Panc1 (cell line): Measurements from ENCODE around the gene COX7C. TPM values are rescaled to one million over a fixed set of nuclear protein-coding genes. Genes with fewer than 3 reads are reported as not detected.
"Not testable (repeated sequence)": the region's sequence is repeated elsewhere in the genome, so short reads cannot be mapped to it uniquely, and the experiment has no call there.

Experiments
- ATAC-seq: fragments of 200-7000 bp; cut with Tn5 transposase; 2 replicates; pipeline ENCODE4 v1.9.1; 2020; ENCODE audit warnings: mild to moderate bottlenecking, moderate library complexity
- BruUV-seq: library from RNA; stranded (reverse); fragments of 400-500 nt; replicated peaks from 2 replicates; lab custom pipeline; 2021; lab: Mats Ljungman, UMichigan
- CTCF ChIA-PET: fragments of 300-600 bp; sonication (Branson Sonifier 250); formaldehyde crosslinking; loops from one replicate; lab custom pipeline; 2022; ENCODE audit warnings: antibody characterized with exemption; lab: Charles Lee
- POLR2A ChIA-PET: fragments of 300-600 bp; sonication (Branson Sonifier 250); formaldehyde crosslinking; loops from one replicate; lab custom pipeline; 2022; ENCODE audit warnings: antibody characterized with exemption; lab: Charles Lee
- DNase-seq: peaks from one replicate; pipeline ENCODE4 v3.0.0-alpha.2; 2010; ENCODE audit warnings: low read depth, low spot score
- H3K27ac ChIP-seq: 2 replicates; pipeline ENCODE4 v1.5.1; 2011; ENCODE audit warnings: mild to moderate bottlenecking, low read length, inconsistent platforms
- H3K27me3 ChIP-seq: fragments of 200-500 bp; sonication (Bioruptor generic); 2 replicates; pipeline ENCODE4 v1.6.0; 2014; ENCODE audit warnings: low read length, inconsistent platforms; ENCODE audit not compliant: control insufficient read depth, insufficient read depth
- H3K36me3 ChIP-seq: fragments of 200-500 bp; sonication (Bioruptor generic); 2 replicates; pipeline ENCODE4 v1.5.1; 2014; ENCODE audit warnings: inconsistent platforms, mild to moderate bottlenecking, low read length, moderate library complexity; ENCODE audit not compliant: control insufficient read depth, insufficient read depth
- H3K4me1 ChIP-seq: 2 replicates; pipeline ENCODE4 v1.5.1; 2011; ENCODE audit warnings: inconsistent platforms, mild to moderate bottlenecking, low read length, moderate library complexity; ENCODE audit not compliant: control insufficient read depth, insufficient read depth
- H3K4me3 ChIP-seq, 2 experiments: 2 replicates each; pipeline ENCODE4 v1.5.1; 2011 to 2012; ENCODE audit warnings: low read depth in 2 of 2, low read length in 2 of 2, mild to moderate bottlenecking in 2 of 2, inconsistent platforms in 1 of 2, moderate library complexity in 1 of 2
- H3K9me3 ChIP-seq: fragments of 200-500 bp; sonication (Bioruptor generic); 2 replicates; pipeline ENCODE4 v1.5.1; 2014; ENCODE audit warnings: low read depth, mild to moderate bottlenecking, inconsistent platforms, low read length, moderate library complexity; ENCODE audit not compliant: control insufficient read depth, insufficient read depth
- POLR2AphosphoS5 ChIP-seq: IDR thresholded peaks from 2 replicates; pipeline ENCODE4 v1.6.1; 2012; ENCODE audit warnings: mild to moderate bottlenecking, low read depth, low read length, moderate library complexity
- SIN3A ChIP-seq: IDR thresholded peaks from 2 replicates; pipeline ENCODE4 v1.6.1; 2012; ENCODE audit warnings: low read depth, mild to moderate bottlenecking, low read length, moderate library complexity, borderline replicate concordance; ENCODE audit not compliant: insufficient read depth
- TCF7L2 ChIP-seq: IDR thresholded peaks from 2 replicates; pipeline ENCODE4 v1.6.1; 2011; ENCODE audit warnings: mild to moderate bottlenecking, low read depth, low read length, inconsistent platforms
- in situ Hi-C: cut with HindIII; loops from 2 replicates; pipeline ENCODE4 v1.10.0; 2016; ENCODE audit warnings: low sequenced_read_pairs, low pct_unique_long_range_greater_than_20kb
- intact Hi-C: fragments of 100-400 bp; cut with micrococcal nuclease; formaldehyde crosslinking; loops from one replicate; pipeline ENCODE4 v1.10.0; 2022; ENCODE audit not compliant: unreplicated experiment
- total RNA-seq: library from RNA; stranded (reverse); gene quantifications from one replicate; pipeline ENCODE4 v1.2.1, GENCODE V29; 2021; ENCODE audit not compliant: unreplicated experiment
- TF ChIP-seq, protein P1 (sequence below): fragments of 450-650 bp; IDR thresholded peaks from 2 replicates; pipeline ENCODE4 v1.5.1; 2017; ENCODE audit warnings: mild to moderate bottlenecking
- TF ChIP-seq, protein P2 (sequence below), 2 experiments: IDR thresholded peaks; 2 replicates each; pipeline ENCODE4 v1.6.1; 2011 to 2012; ENCODE audit warnings: low read depth in 2 of 2, control low read depth in 1 of 2, low read length in 1 of 2, mild to moderate bottlenecking in 1 of 2, moderate library complexity in 1 of 2; ENCODE audit not compliant: insufficient read depth in 1 of 2

COX7C gene
- total RNA-seq, 1 experiment from 2014 or later, result 536 TPM

DNA sequence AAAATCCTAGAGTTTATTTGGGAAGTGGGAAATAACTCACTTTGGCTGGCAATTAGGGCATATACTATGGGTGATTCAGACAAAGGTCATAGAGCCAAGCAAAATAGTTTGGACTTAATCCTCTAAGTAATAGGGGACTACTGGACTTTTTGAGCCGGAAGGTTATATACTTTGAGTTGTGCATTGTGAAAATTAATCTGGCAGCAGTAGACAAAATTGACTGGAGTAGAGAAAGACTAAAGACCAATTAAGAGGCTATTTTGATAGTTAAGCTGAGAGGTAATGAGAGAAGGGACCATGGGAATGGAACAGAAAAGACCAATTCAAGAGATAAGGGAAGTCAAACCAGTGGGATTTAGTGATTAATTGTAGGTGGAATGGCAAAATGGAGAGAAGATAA is 28.9 kb downstream of the COX7C start:
- H3K4me3 ChIP-seq, result no peak overlapping the region
- no peaks in the 10 kb centered on the region for H3K4me1 ChIP-seq
- ChIA-PET POLR2A (no interaction called here), CTCF (no interaction called here)
- H3K27ac ChIP-seq, result no peak overlapping the region
- no TSS peak for BruUV-seq
- H3K36me3 ChIP-seq, result no peaks in the 10 kb centered on the region
- no peaks in the 10 kb centered on the region for H3K27me3 ChIP-seq
- intact Hi-C loops (no loop called here), in situ Hi-C loops (no loop called here)
- H3K9me3 ChIP-seq, result no peaks in the 10 kb centered on the region
- ATAC-seq (no peak), DNase-seq (no peak)
- TF ChIP-seq TCF7L2 (no peak), POLR2AphosphoS5 (no peak), SIN3A (no peak)
- TF ChIP-seq, protein P1, sequence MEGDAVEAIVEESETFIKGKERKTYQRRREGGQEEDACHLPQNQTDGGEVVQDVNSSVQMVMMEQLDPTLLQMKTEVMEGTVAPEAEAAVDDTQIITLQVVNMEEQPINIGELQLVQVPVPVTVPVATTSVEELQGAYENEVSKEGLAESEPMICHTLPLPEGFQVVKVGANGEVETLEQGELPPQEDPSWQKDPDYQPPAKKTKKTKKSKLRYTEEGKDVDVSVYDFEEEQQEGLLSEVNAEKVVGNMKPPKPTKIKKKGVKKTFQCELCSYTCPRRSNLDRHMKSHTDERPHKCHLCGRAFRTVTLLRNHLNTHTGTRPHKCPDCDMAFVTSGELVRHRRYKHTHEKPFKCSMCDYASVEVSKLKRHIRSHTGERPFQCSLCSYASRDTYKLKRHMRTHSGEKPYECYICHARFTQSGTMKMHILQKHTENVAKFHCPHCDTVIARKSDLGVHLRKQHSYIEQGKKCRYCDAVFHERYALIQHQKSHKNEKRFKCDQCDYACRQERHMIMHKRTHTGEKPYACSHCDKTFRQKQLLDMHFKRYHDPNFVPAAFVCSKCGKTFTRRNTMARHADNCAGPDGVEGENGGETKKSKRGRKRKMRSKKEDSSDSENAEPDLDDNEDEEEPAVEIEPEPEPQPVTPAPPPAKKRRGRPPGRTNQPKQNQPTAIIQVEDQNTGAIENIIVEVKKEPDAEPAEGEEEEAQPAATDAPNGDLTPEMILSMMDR, result no peak
- TF ChIP-seq, protein P2, sequence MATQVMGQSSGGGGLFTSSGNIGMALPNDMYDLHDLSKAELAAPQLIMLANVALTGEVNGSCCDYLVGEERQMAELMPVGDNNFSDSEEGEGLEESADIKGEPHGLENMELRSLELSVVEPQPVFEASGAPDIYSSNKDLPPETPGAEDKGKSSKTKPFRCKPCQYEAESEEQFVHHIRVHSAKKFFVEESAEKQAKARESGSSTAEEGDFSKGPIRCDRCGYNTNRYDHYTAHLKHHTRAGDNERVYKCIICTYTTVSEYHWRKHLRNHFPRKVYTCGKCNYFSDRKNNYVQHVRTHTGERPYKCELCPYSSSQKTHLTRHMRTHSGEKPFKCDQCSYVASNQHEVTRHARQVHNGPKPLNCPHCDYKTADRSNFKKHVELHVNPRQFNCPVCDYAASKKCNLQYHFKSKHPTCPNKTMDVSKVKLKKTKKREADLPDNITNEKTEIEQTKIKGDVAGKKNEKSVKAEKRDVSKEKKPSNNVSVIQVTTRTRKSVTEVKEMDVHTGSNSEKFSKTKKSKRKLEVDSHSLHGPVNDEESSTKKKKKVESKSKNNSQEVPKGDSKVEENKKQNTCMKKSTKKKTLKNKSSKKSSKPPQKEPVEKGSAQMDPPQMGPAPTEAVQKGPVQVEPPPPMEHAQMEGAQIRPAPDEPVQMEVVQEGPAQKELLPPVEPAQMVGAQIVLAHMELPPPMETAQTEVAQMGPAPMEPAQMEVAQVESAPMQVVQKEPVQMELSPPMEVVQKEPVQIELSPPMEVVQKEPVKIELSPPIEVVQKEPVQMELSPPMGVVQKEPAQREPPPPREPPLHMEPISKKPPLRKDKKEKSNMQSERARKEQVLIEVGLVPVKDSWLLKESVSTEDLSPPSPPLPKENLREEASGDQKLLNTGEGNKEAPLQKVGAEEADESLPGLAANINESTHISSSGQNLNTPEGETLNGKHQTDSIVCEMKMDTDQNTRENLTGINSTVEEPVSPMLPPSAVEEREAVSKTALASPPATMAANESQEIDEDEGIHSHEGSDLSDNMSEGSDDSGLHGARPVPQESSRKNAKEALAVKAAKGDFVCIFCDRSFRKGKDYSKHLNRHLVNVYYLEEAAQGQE (IDR thresholded peaks at IDR 0.05; ENCODE audit: insufficient read depth in 1 of 2, low read depth in 2 of 2, low read length in 1 of 2), result no peak

DNA sequence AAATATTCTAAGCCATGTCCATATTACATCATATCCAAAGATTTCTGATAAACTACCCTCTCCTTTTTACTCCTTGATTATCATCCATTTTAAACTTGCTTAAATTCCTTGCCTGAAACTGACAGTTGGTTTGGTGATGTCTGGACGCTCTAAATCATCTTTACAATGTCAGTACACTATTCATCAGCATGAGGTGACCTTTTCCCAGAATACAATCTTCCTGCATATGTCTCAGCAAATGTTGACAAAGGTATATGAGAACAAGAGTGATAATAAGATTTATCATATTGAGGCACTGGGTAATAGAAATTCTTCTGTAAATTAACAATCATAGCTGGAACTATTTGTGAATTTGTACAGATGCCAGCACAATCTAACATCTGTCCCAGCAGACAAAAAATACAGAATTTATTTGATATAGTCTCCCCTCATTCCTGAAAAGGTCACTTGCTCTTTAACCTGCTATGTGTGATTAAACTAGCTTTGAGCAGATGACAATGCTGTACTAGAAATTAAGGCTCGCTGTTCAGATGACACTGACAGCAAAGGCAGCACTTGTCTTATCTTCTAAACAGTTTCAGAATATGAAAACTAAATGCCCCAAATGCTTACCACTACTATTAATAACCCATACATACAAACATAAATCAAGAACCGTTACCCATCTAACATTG is 32.2 kb downstream of the COX7C start:
- Histone ChIP-seq H3K4me1 (no peaks in the 10 kb centered on the region), H3K9me3 (no peaks in the 10 kb centered on the region), H3K36me3 (no peaks in the 10 kb centered on the region), H3K4me3 (no peak overlapping the region), H3K27me3 (no peaks in the 10 kb centered on the region), H3K27ac (no peak overlapping the region)
- intact Hi-C loops, result no loop called here
- TF ChIP-seq SIN3A (no peak), POLR2AphosphoS5 (no peak), TCF7L2 (no peak)
- TF ChIP-seq, protein P1, result no peak
- TF ChIP-seq, protein P2 (IDR thresholded peaks at IDR 0.05; ENCODE audit: insufficient read depth in 1 of 2, low read depth in 2 of 2, low read length in 1 of 2), result no peak
- in situ Hi-C loops, result no loop called here
- ATAC-seq (no peak), DNase-seq (no peak)
- no TSS peak for BruUV-seq
- CTCF ChIA-PET, result no interaction called here
- POLR2A ChIA-PET, result no interaction called here

DNA sequence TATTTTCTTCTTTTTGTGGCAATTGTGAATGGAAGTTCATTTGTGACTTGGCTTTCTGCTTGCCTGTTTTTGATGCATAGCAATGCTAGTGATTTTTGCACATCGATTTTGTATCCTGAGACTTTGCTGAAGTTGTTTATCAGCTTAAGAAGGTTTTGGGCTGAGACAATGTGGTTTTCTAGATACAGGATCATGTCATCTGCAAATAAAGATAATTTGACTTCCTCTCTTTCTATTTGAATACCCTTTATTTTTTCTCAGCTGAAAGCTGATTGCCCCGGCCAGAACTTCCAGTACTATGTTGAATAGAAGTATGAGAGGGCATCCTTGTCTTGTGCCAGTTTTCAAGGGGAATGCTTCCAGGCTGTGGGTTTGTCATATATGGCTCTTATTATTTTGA is 43.0 kb downstream of the COX7C start:
- H3K4me3 ChIP-seq, POLR2A ChIA-PET: not testable (repeated sequence)

More for the DNA sequence above, 43.0 kb downstream of the COX7C start:
- H3K27me3 ChIP-seq, intact Hi-C loops, in situ Hi-C loops, BruUV-seq, H3K9me3 ChIP-seq, H3K27ac ChIP-seq, CTCF ChIA-PET, DNase-seq, H3K4me1 ChIP-seq, H3K36me3 ChIP-seq, ATAC-seq: not testable (repeated sequence)
